Measurements from ENCODE around the gene HOXB4. TPM values are rescaled to one million over a fixed set of nuclear protein-coding genes. Genes with fewer than 3 reads are reported as not detected.

The HOXB4 gene
- total RNA-seq, 4 donors from 2014 or later: 1.8 to 6.6 (median 5.1) TPM

GRCh38 chr17:48549281-48549630 lies 28.9 kb downstream of the HOXB4 start:
- no peak for DNase-seq
- peaks cover 0 to 23% (median 3%) of the 10 kb centered on the region in 3 donors for H3K36me3 ChIP-seq
- peaks cover 0 to 46% (median 0%) of the 10 kb centered on the region in 4 donors for H3K4me1 ChIP-seq
- H3K27ac ChIP-seq: peak overlapping the region in 2 of 4 donors; percentile 33 to 96
- H3K4me3 ChIP-seq: no peak overlapping the region
- no peaks in the 10 kb centered on the region for H3K9me3 ChIP-seq
- no peaks in the 10 kb centered on the region for H3K27me3 ChIP-seq
- no peak for TF ChIP-seq POLR2A (IDR thresholded peaks at IDR 0.05)
- no peak for TF ChIP-seq CTCF (IDR thresholded peaks at IDR 0.05)

- no peak for DNase-seq
- no peaks in the 10 kb centered on the region for H3K9me3 ChIP-seq
- H3K27ac ChIP-seq: peak overlapping the region; percentile 40 to 96 (median 62)
- no peaks in the 10 kb centered on the region for H3K27me3 ChIP-seq
- no peak overlapping the region for H3K4me3 ChIP-seq
- peaks cover 0 to 23% (median 3%) of the 10 kb centered on the region in 3 donors for H3K36me3 ChIP-seq
- TF ChIP-seq CTCF (IDR thresholded peaks at IDR 0.05): no peak
- H3K4me1 ChIP-seq: peaks cover 0 to 46% (median 0%) of the 10 kb centered on the region in 4 donors
Measured at GRCh38 chr17:48548523-48549280, 29.4 kb downstream of the HOXB4 start.

- Histone ChIP-seq H3K4me1 (peaks cover 0 to 42% (median 2%) of the 10 kb centered on the region in 4 donors), H3K9me3 (no peaks in the 10 kb centered on the region), H3K4me3 (peak overlapping the region in 1 of 4 donors; percentile 21), H3K27me3 (no peaks in the 10 kb centered on the region), H3K36me3 (peaks cover 0 to 23% (median 3%) of the 10 kb centered on the region in 3 donors), H3K27ac (peak overlapping the region; percentile 58 to 96 (median 78))
- peak in 2 of 3 donors; percentile 51 to 71 for DNase-seq
- TF ChIP-seq CTCF (IDR thresholded peaks at IDR 0.05): no peak
Measured at GRCh38 chr17:48547808-48548522, 30.2 kb downstream of the HOXB4 start.

- no peak for TF ChIP-seq POLR2A (IDR thresholded peaks at IDR 0.05)
- TF ChIP-seq CTCF (IDR thresholded peaks at IDR 0.05): no peak
- peaks cover 0 to 36% (median 2%) of the 10 kb centered on the region in 4 donors for H3K4me1 ChIP-seq
- DNase-seq: no peak
Measured at GRCh38 chr17:48546924-48547807, 31.0 kb downstream of the HOXB4 start.

More at GRCh38 chr17:48546924-48547807, 31.0 kb downstream of the HOXB4 start:
- peak overlapping the region; percentile 58 to 96 (median 78) for H3K27ac ChIP-seq
- H3K4me3 ChIP-seq: peak overlapping the region in 1 of 4 donors; percentile 21
- H3K27me3 ChIP-seq: no peaks in the 10 kb centered on the region
- H3K36me3 ChIP-seq: peaks cover 0 to 23% (median 3%) of the 10 kb centered on the region in 3 donors
- H3K9me3 ChIP-seq: no peaks in the 10 kb centered on the region

All from Peyer's patch (tissue), 4 donors.